HCT116 (cell line): ENCODE results near the gene TEFM.
A peak's percentile ranks its signal among the peaks of the same experiment; 100 is the strongest.

Experiments
- CTCF ChIP-seq, 3 experiments: fragments of 200-600 bp in 1 of 3; sonication (generic) in 1 of 3; IDR thresholded peaks in 2 of 3; conservative IDR thresholded peaks in 1 of 3; 2 replicates each; pipeline ENCODE4 v1.5.1; 2012 to 2017; ENCODE audit warnings: low read depth in 2 of 3, low read length in 2 of 3, antibody characterized with exemption in 1 of 3, borderline replicate concordance in 1 of 3, control low read depth in 1 of 3, mild to moderate bottlenecking in 1 of 3, mixed read lengths in 1 of 3, mixed run types in 1 of 3, moderate library complexity in 1 of 3; ENCODE audit not compliant: insufficient read depth in 1 of 3
- EGR1 ChIP-seq: IDR thresholded peaks from 2 replicates; pipeline ENCODE4 v1.6.1; 2012; ENCODE audit warnings: low read depth
- EZH2 ChIP-seq: fragments of 200-600 bp; sonication (generic); IDR thresholded peaks from 2 replicates; pipeline ENCODE4 v1.6.1; 2017; ENCODE audit warnings: antibody characterized with exemption, mixed run types
- JUND ChIP-seq: IDR thresholded peaks from 2 replicates; pipeline ENCODE4 v1.6.1; 2012
- SP1 ChIP-seq: IDR thresholded peaks from 2 replicates; pipeline ENCODE4 v1.6.1; 2012; ENCODE audit warnings: low read depth
- ZFX ChIP-seq: fragments of 450-650 bp; IDR thresholded peaks from 2 replicates; pipeline ENCODE4 v1.6.1; 2017

- TF ChIP-seq JUND = no peak
- TF ChIP-seq EZH2 = no peak
- peak; percentile 52; the same call in 1 of the 2 replicates for TF ChIP-seq EGR1
- TF ChIP-seq CTCF (IDR thresholded peaks at IDR 0.05 in 2 of 3, conservative IDR thresholded peaks at IDR 0.05 in 1 of 3; ENCODE audit: borderline replicate concordance in 1 of 3, insufficient read depth in 1 of 3, low read depth in 2 of 3, low read length in 2 of 3) = no peak
- TF ChIP-seq SP1 = peak; percentile 46; the same call in 1 of the 2 replicates
- TF ChIP-seq ZFX = peak; percentile 97
Observed at GRCh38 chr17:30906101-30906911, at the start of gene TEFM.
